ENCODE measurements around the gene CDON.

CDON gene

GRCh38 chr11:126008956-126009355 lies 53.7 kb downstream of the CDON start:
- TF ChIP-seq GABPA (IDR thresholded peaks at IDR 0.05; ENCODE audit: low read depth), result no peak
- 0 out of 2 replicates have a peak, but pooled peaks have one; percentile 17 for TF ChIP-seq SPI1 (IDR thresholded peaks at IDR 0.05; ENCODE audit: borderline replicate concordance, low read depth)
- no peak for TF ChIP-seq REST (IDR thresholded peaks at IDR 0.05; ENCODE audit: insufficient replicate concordance, low read depth)
- TF ChIP-seq CTCF (IDR thresholded peaks at IDR 0.05; ENCODE audit: insufficient read depth, low read length), result no peak
- no peak for TF ChIP-seq POLR2AphosphoS5 (IDR thresholded peaks at IDR 0.05; ENCODE audit: low read depth)
- Histone ChIP-seq H3K27me3 (ENCODE audit: insufficient read depth, poor library complexity, severe bottlenecking) (no peaks in the 10 kb centered on the region), H3K4me3 (replicated peaks; ENCODE audit: insufficient read depth, low read length) (no peak overlapping the region), H3K27ac (replicated peaks) (no peak overlapping the region)
- DNase-seq (ENCODE audit: low read depth in 1 of 2, low spot score in 1 of 2), result no peak

- no peak for TF ChIP-seq SPI1 (IDR thresholded peaks at IDR 0.05; ENCODE audit: borderline replicate concordance, low read depth)
- no peak for TF ChIP-seq REST (IDR thresholded peaks at IDR 0.05; ENCODE audit: insufficient replicate concordance, low read depth)
- TF ChIP-seq GABPA (IDR thresholded peaks at IDR 0.05; ENCODE audit: low read depth), result no peak
- no peak for TF ChIP-seq POLR2AphosphoS5 (IDR thresholded peaks at IDR 0.05; ENCODE audit: low read depth)
- no peak for TF ChIP-seq CTCF (IDR thresholded peaks at IDR 0.05; ENCODE audit: insufficient read depth, low read length)
- no peak overlapping the region for H3K4me3 ChIP-seq (replicated peaks; ENCODE audit: insufficient read depth, low read length)
- H3K27ac ChIP-seq (replicated peaks), result no peak overlapping the region
- no peaks in the 10 kb centered on the region for H3K27me3 ChIP-seq (ENCODE audit: insufficient read depth, poor library complexity, severe bottlenecking)
- DNase-seq (ENCODE audit: low read depth in 1 of 2, low spot score in 1 of 2), result no peak
These were observed 55.4 kb downstream of the CDON start for GRCh38 chr11:126007238-126007637.

- no peaks in the 10 kb centered on the region for H3K27me3 ChIP-seq (ENCODE audit: insufficient read depth, poor library complexity, severe bottlenecking)
- DNase-seq (ENCODE audit: low read depth in 1 of 2, low spot score in 1 of 2), result no peak
- TF ChIP-seq SPI1 (IDR thresholded peaks at IDR 0.05; ENCODE audit: borderline replicate concordance, low read depth) (no peak), CTCF (IDR thresholded peaks at IDR 0.05; ENCODE audit: insufficient read depth, low read length) (no peak), GABPA (IDR thresholded peaks at IDR 0.05; ENCODE audit: low read depth) (no peak), POLR2AphosphoS5 (IDR thresholded peaks at IDR 0.05; ENCODE audit: low read depth) (no peak)
These were observed 56.6 kb downstream of the CDON start for GRCh38 chr11:126006068-126006467.

GRCh38 chr11:126002181-126002580 lies 60.5 kb downstream of the CDON start:
- H3K4me3 ChIP-seq (replicated peaks; ENCODE audit: insufficient read depth, low read length), result no peak overlapping the region
- no peaks in the 10 kb centered on the region for H3K27me3 ChIP-seq (ENCODE audit: insufficient read depth, poor library complexity, severe bottlenecking)
- TF ChIP-seq SPI1 (IDR thresholded peaks at IDR 0.05; ENCODE audit: borderline replicate concordance, low read depth) (no peak), POLR2AphosphoS5 (IDR thresholded peaks at IDR 0.05; ENCODE audit: low read depth) (no peak), REST (IDR thresholded peaks at IDR 0.05; ENCODE audit: insufficient replicate concordance, low read depth) (no peak), CTCF (IDR thresholded peaks at IDR 0.05; ENCODE audit: insufficient read depth, low read length) (no peak), GABPA (IDR thresholded peaks at IDR 0.05; ENCODE audit: low read depth) (no peak)
- no peak for DNase-seq (ENCODE audit: low read depth in 1 of 2, low spot score in 1 of 2)
- no peak overlapping the region for H3K27ac ChIP-seq (replicated peaks)

More at GRCh38 chr11:126006068-126006467, 56.6 kb downstream of the CDON start:
- Histone ChIP-seq H3K4me3 (replicated peaks; ENCODE audit: insufficient read depth, low read length) (no peak overlapping the region), H3K27ac (replicated peaks) (no peak overlapping the region)

Data from HL-60 (cell line).